HCT116 (cell line): ENCODE measurements around the gene RPS10. TPM values are rescaled to one million over a fixed set of nuclear protein-coding genes. Genes with fewer than 3 reads are reported as not detected.

Source experiments
- ATAC-seq: fragments of 200-7000 bp; cut with Tn5 transposase; 2 replicates; pipeline ENCODE4 v1.9.1; 2020; ENCODE audit warnings: mild to moderate bottlenecking, moderate library complexity
- Bru-seq: library from RNA; stranded (reverse); fragments of 400-500 nt; gene quantifications from one replicate; lab custom pipeline; 2021; lab: Mats Ljungman, UMichigan
- BruChase-seq, 2 experiments: library from RNA; stranded (reverse); fragments of 400-500 nt; gene quantifications; one replicate each; lab custom pipeline; 2021; lab: Mats Ljungman, UMichigan
- BruUV-seq: library from RNA; stranded (reverse); fragments of 400-500 nt; replicated peaks from 2 replicates; lab custom pipeline; 2021; lab: Mats Ljungman, UMichigan
- CTCF ChIA-PET: fragments of 300-600 bp; sonication (Branson Sonifier 250); formaldehyde crosslinking; loops from one replicate; lab custom pipeline; 2021; ENCODE audit warnings: antibody characterized with exemption; lab: Charles Lee
- POLR2A ChIA-PET: fragments of 300-600, 350-600 bp; sonication (Branson Sonifier 250); formaldehyde crosslinking; loops from one replicate; lab custom pipeline; 2021; ENCODE audit warnings: antibody characterized with exemption; lab: Charles Lee
- RAD21 ChIA-PET, 2 experiments: fragments of 300-600 bp; sonication (Branson Sonifier 250); formaldehyde crosslinking; loops; one replicate each; lab custom pipeline; 2023; ENCODE audit warnings: low total read pairs in 2 of 2; ENCODE audit not compliant: uncharacterized antibody in 2 of 2, unreplicated experiment in 2 of 2, low non-redundant PET in 1 of 2; lab: Charles Lee
- DNase-seq: peaks from one replicate; pipeline ENCODE4 v3.0.0-alpha.2; 2010; ENCODE audit warnings: low read depth, low spot score
- H2AFZ ChIP-seq: fragments of 200-600 bp; shearing (Covaris generic), sonication (generic); 2 replicates; pipeline ENCODE4 v1.6.1; 2017; ENCODE audit warnings: low read depth, mixed run types, mixed read lengths, antibody characterized with exemption, low read length; ENCODE audit not compliant: poor library complexity, severe bottlenecking
- H3K27ac ChIP-seq: 2 replicates; pipeline ENCODE4 v1.5.1; 2012; ENCODE audit warnings: low read depth, low read length
- H3K27me3 ChIP-seq: fragments of 200-600 bp; sonication (generic); 2 replicates; pipeline ENCODE4 v1.6.1; 2016; ENCODE audit warnings: mixed run types, low read length, mixed read lengths; ENCODE audit not compliant: insufficient read depth
- H3K36me3 ChIP-seq, 2 experiments: fragments of 200-500 bp in 1 of 2; fragments of 200-600 bp in 1 of 2; sonication (Bioruptor generic) in 1 of 2; sonication (generic) in 1 of 2; 2 replicates each; pipeline versions ENCODE4 v1.5.1 to v1.6.1; 2014 to 2016; ENCODE audit warnings: low read length in 2 of 2, inconsistent platforms in 1 of 2, mixed read lengths in 1 of 2, mixed run types in 1 of 2; ENCODE audit not compliant: insufficient read depth in 2 of 2, control insufficient read depth in 1 of 2
- H3K4me1 ChIP-seq, 2 experiments: fragments of 200-600 bp in 1 of 2; sonication (generic) in 1 of 2; 2 replicates each; pipeline versions ENCODE4 v1.5.1 to v1.6.1; 2012 to 2017; ENCODE audit warnings: low read length in 2 of 2, inconsistent platforms in 1 of 2, mild to moderate bottlenecking in 1 of 2, mixed read lengths in 1 of 2, mixed run types in 1 of 2, moderate library complexity in 1 of 2; ENCODE audit not compliant: insufficient read depth in 2 of 2, control insufficient read depth in 1 of 2
- H3K4me2 ChIP-seq: fragments of 200-600 bp; sonication (generic); 2 replicates; pipeline ENCODE4 v1.6.1; 2017; ENCODE audit warnings: mixed run types, low read length, mixed read lengths
- H3K4me3 ChIP-seq, 2 experiments: fragments of 200-600 bp in 1 of 2; sonication (generic) in 1 of 2; replicated peaks in 1 of 2; 2 replicates each; pipeline ENCODE4 v1.5.1; 2011 to 2016; ENCODE audit warnings: low read length in 2 of 2, control low read depth in 1 of 2, low read depth in 1 of 2, mild to moderate bottlenecking in 1 of 2, mixed read lengths in 1 of 2, mixed run types in 1 of 2
- H3K79me2 ChIP-seq: fragments of 200-600 bp; sonication (generic); 2 replicates; pipeline ENCODE4 v1.6.1; 2017; ENCODE audit warnings: mild to moderate bottlenecking, mixed run types, low read length, moderate library complexity, mixed read lengths; ENCODE audit not compliant: insufficient read depth
- H3K9ac ChIP-seq: fragments of 200-600 bp; sonication (generic); 2 replicates; pipeline ENCODE4 v1.6.1; 2016; ENCODE audit warnings: low read length, mixed read lengths
- H3K9me2 ChIP-seq: fragments of 200-600 bp; sonication (generic), shearing (Covaris generic); 2 replicates; pipeline ENCODE4 v1.6.1; 2017; ENCODE audit warnings: mixed run types, mild to moderate bottlenecking, moderate library complexity; ENCODE audit not compliant: insufficient read depth
- H3K9me3 ChIP-seq, 2 experiments: fragments of 200-500 bp in 1 of 2; fragments of 200-600 bp in 1 of 2; sonication (Bioruptor generic) in 1 of 2; sonication (generic) in 1 of 2; 2 replicates each; pipeline ENCODE4 v1.6.1; 2014 to 2017; ENCODE audit warnings: low read length in 2 of 2, mixed read lengths in 2 of 2, inconsistent platforms in 1 of 2, low read depth in 1 of 2, mild to moderate bottlenecking in 1 of 2, mixed run types in 1 of 2, moderate library complexity in 1 of 2; ENCODE audit not compliant: control insufficient read depth in 1 of 2, insufficient read depth in 1 of 2
- H4K20me1 ChIP-seq: fragments of 200-600 bp; sonication (generic), shearing (Covaris generic); 2 replicates; pipeline ENCODE4 v1.6.1; 2017; ENCODE audit warnings: mixed run types, mild to moderate bottlenecking, moderate library complexity; ENCODE audit not compliant: insufficient read depth
- CBX3 ChIP-seq: IDR thresholded peaks from 2 replicates; pipeline ENCODE4 v1.6.1; 2012; ENCODE audit warnings: low read depth
- CEBPB ChIP-seq: IDR thresholded peaks from 2 replicates; pipeline ENCODE4 v1.6.1; 2012; ENCODE audit warnings: low read depth
- EGR1 ChIP-seq: IDR thresholded peaks from 2 replicates; pipeline ENCODE4 v1.6.1; 2012; ENCODE audit warnings: low read depth
- ELF1 ChIP-seq: IDR thresholded peaks from 2 replicates; pipeline ENCODE4 v1.6.1; 2012; ENCODE audit warnings: low read depth, borderline replicate concordance
- EZH2 ChIP-seq: fragments of 200-600 bp; sonication (generic); IDR thresholded peaks from 2 replicates; pipeline ENCODE4 v1.6.1; 2017; ENCODE audit warnings: antibody characterized with exemption, mixed run types
- FOSL1 ChIP-seq: IDR thresholded peaks from 2 replicates; pipeline ENCODE4 v1.6.1; 2012; ENCODE audit warnings: low read depth
- JUND ChIP-seq: IDR thresholded peaks from 2 replicates; pipeline ENCODE4 v1.6.1; 2012
- POLR2A ChIP-seq: IDR thresholded peaks from 2 replicates; pipeline ENCODE4 v1.7.0; 2011; ENCODE audit warnings: borderline replicate concordance; ENCODE audit not compliant: insufficient read depth, insufficient read length; ENCODE audit errors: extremely low read depth
- RAD21 ChIP-seq: IDR thresholded peaks from 2 replicates; pipeline ENCODE4 v1.6.1; 2012; ENCODE audit warnings: low read depth, mild to moderate bottlenecking
- SIN3A ChIP-seq: IDR thresholded peaks from 2 replicates; pipeline ENCODE4 v1.6.1; 2012; ENCODE audit warnings: low read depth
- SP1 ChIP-seq: IDR thresholded peaks from 2 replicates; pipeline ENCODE4 v1.6.1; 2012; ENCODE audit warnings: low read depth
- SRF ChIP-seq: IDR thresholded peaks from 2 replicates; pipeline ENCODE4 v1.6.1; 2012; ENCODE audit warnings: low read depth
- TCF7L2 ChIP-seq: IDR thresholded peaks from 2 replicates; pipeline ENCODE4 v1.7.0; 2011; ENCODE audit warnings: borderline replicate concordance, inconsistent platforms; ENCODE audit not compliant: insufficient read depth, insufficient read length; ENCODE audit errors: extremely low read depth
- YY1 ChIP-seq: IDR thresholded peaks from 2 replicates; pipeline ENCODE4 v1.6.1; 2011; ENCODE audit warnings: low read length, low read depth, moderate library complexity, mild to moderate bottlenecking; ENCODE audit not compliant: insufficient replicate concordance; ENCODE audit errors: extremely low read depth
- ZFX ChIP-seq: fragments of 450-650 bp; IDR thresholded peaks from 2 replicates; pipeline ENCODE4 v1.6.1; 2017
- ZNF274 ChIP-seq: fragments of 200-500 bp; sonication (Bioruptor generic); IDR thresholded peaks from 2 replicates; pipeline ENCODE4 v1.6.1; 2014; ENCODE audit warnings: mild to moderate bottlenecking, low read depth, low read length, inconsistent platforms
- intact Hi-C: fragments of 100-400 bp; cut with micrococcal nuclease; formaldehyde crosslinking; loops from 2 replicates; pipeline ENCODE4 v1.10.0; 2022
- long read RNA-seq: library from polyadenylated mRNA; unstranded; transcript quantifications from one replicate; pipeline ENCODE4 v2.0.0, GENCODE V29; 2021; ENCODE audit not compliant: unreplicated experiment
- polyA plus RNA-seq: library from polyadenylated mRNA; unstranded; fragments of >200 nt; gene quantifications from 2 replicates; pipeline ENCODE4 v1.2.1, GENCODE V29; 2012; ENCODE audit warnings: missing spikeins
- total RNA-seq: library from RNA; stranded (reverse); gene quantifications from one replicate; pipeline ENCODE4 v1.2.1, GENCODE V29; 2021; ENCODE audit not compliant: unreplicated experiment
- TF ChIP-seq, protein P1 (sequence below): IDR thresholded peaks from 2 replicates; pipeline ENCODE4 v1.6.1; 2012
- TF ChIP-seq, protein P2 (sequence below): IDR thresholded peaks from 2 replicates; pipeline ENCODE4 v1.6.1; 2012; ENCODE audit warnings: low read depth
- TF ChIP-seq, protein P3 (sequence below): IDR thresholded peaks from 2 replicates; pipeline ENCODE4 v1.6.1; 2011; ENCODE audit warnings: mild to moderate bottlenecking, low read length, moderate library complexity; ENCODE audit not compliant: insufficient replicate concordance; ENCODE audit errors: extremely low read depth

Gene RPS10
- total RNA-seq (1,863 TPM), Bru-seq, nascent RNA (percentile 98 among the genes with signal in this experiment), BruChase-seq, experiment 1, labeled RNA remaining after a 6-hour chase (percentile 97 among the genes with signal in this experiment), BruChase-seq, experiment 2, labeled RNA remaining after a 2-hour chase (percentile 97 among the genes with signal in this experiment)
- 3,637 and 4,200 TPM in 2 replicates for polyA plus RNA-seq
- long read RNA-seq, transcript RPS10-206 (6 exons, 781 nt): minor isoform, 23 of 440 reads
- long read RNA-seq, transcript RPS10-209 (6 exons, 588 nt): major isoform, 263 of 440 reads
- long read RNA-seq, partial matches to known transcripts: 150 of 440 reads
- long read RNA-seq, other reads (novel, unspliced or antisense): 3 of 440 reads

DNA sequence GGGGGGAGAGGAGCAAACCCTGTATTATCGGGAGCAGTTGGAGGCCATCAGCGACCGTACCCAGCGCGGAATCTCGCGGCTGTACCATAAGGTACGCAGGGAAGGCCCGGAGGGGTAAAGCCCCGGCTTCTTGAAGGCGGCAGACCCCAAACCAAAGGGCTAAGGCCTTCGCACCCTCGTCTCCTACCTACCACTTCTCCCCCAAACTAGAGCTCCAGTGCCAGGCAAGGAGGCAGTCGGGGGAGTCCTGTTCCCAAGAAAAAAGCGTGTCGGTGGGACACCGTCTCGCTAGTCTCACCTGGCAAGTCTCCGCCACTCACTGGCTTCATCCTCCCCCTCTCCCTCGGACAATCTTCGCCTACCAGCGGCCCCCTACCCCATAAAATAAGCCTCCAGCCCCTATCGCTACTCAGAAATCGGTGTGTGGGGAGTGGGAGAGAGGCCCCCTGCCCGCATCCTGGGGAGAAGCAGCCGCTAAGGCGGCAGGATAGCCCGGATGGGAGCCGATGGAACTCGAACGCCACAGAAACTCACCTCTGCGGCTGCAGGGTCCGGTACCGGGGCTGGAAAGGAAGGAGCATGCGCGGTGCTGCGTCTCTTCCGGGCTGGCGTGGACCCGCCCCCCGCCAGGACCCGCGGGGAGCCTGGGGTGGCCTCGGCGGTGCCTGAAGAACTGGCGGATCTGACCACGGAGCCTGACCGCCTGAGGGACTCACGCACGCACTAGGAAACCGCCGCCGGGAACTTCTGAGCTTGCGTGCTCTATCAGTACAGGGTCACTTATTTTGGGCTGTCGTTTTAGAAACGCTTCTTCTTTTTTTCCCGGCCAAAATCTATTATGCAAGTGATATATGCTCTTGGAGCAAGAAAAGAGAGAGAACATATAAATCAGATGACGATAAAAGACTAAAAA, at the start of gene RPS10:
RPS10 (minus strand) TSS at position 572 of the 913 bp plus-strand sequence. CDS start 848 bp downstream, outside the sequence.
- DNase-seq: peak; percentile 88
- BruUV-seq: TSS peak; percentile 66
- Histone ChIP-seq H3K9me3 (no peaks in the 10 kb centered on the region), H2AFZ (peak within 1 kb of the TSS; percentile 89), H3K9ac (peak within 1 kb of the TSS; percentile 100), H3K36me3 (peaks cover 38 to 44% of the 10 kb centered on the region in 2 experiments), H3K9me2 (no peaks in the 10 kb centered on the region), H3K27ac (peak within 1 kb of the TSS; percentile 85), H3K4me3 (peak within 1 kb of the TSS; percentile 75 to 98), H3K27me3 (no peaks in the 10 kb centered on the region), H3K4me1 (peaks cover 0 to 21% of the 10 kb centered on the region in 2 experiments; a peak in 3 of 4 replicates), H4K20me1 (peaks cover 6% of the 10 kb centered on the region; the same call in 1 of the 2 replicates), H3K79me2 (peaks cover 52% of the 10 kb centered on the region), H3K4me2 (peak within 1 kb of the TSS; percentile 89)
- ATAC-seq: peak; percentile 90
- ChIA-PET POLR2A (interaction anchor here (0.6 to 2.9 kb wide), 11 partner anchors 9 to 198 kb away, joined by 3 to 20 read pairs (median 4); no protein-coding TSS in a partner anchor), RAD21 (interaction anchor here in 1 of 2 experiments (0.6 kb wide), 1 partner anchor 182 kb away, joined by 3 read pairs; no protein-coding TSS in a partner anchor), CTCF (interaction anchor here (0.7 to 1.2 kb wide), 4 partner anchors 9 to 184 kb away, joined by 3 to 5 read pairs (median 4); no protein-coding TSS in a partner anchor)
- intact Hi-C loops: loop anchor here (1.0 kb wide), 1 partner anchor 184 kb away; no protein-coding TSS in a partner anchor
- TF ChIP-seq, protein P1, sequence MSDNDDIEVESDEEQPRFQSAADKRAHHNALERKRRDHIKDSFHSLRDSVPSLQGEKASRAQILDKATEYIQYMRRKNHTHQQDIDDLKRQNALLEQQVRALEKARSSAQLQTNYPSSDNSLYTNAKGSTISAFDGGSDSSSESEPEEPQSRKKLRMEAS: peak; percentile 92
- TF ChIP-seq TCF7L2: peak; percentile 55
- TF ChIP-seq ZFX: peak; percentile 20; the same call in 1 of the 2 replicates
- TF ChIP-seq POLR2A: peak; percentile 79
- no peak for TF ChIP-seq CEBPB
- no peak for TF ChIP-seq CBX3
- TF ChIP-seq EGR1: no peak
- TF ChIP-seq EZH2: no peak
- 0 out of 2 replicates have a peak, but pooled peaks have one; percentile 5 for TF ChIP-seq RAD21
- TF ChIP-seq, protein P2, sequence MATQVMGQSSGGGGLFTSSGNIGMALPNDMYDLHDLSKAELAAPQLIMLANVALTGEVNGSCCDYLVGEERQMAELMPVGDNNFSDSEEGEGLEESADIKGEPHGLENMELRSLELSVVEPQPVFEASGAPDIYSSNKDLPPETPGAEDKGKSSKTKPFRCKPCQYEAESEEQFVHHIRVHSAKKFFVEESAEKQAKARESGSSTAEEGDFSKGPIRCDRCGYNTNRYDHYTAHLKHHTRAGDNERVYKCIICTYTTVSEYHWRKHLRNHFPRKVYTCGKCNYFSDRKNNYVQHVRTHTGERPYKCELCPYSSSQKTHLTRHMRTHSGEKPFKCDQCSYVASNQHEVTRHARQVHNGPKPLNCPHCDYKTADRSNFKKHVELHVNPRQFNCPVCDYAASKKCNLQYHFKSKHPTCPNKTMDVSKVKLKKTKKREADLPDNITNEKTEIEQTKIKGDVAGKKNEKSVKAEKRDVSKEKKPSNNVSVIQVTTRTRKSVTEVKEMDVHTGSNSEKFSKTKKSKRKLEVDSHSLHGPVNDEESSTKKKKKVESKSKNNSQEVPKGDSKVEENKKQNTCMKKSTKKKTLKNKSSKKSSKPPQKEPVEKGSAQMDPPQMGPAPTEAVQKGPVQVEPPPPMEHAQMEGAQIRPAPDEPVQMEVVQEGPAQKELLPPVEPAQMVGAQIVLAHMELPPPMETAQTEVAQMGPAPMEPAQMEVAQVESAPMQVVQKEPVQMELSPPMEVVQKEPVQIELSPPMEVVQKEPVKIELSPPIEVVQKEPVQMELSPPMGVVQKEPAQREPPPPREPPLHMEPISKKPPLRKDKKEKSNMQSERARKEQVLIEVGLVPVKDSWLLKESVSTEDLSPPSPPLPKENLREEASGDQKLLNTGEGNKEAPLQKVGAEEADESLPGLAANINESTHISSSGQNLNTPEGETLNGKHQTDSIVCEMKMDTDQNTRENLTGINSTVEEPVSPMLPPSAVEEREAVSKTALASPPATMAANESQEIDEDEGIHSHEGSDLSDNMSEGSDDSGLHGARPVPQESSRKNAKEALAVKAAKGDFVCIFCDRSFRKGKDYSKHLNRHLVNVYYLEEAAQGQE: no peak
- TF ChIP-seq SP1: peak; percentile 71
- TF ChIP-seq YY1: no peak
- TF ChIP-seq ELF1: peak; percentile 81
- TF ChIP-seq ZNF274: no peak
- peak; percentile 41; the same call in 1 of the 2 replicates for TF ChIP-seq SIN3A
- TF ChIP-seq FOSL1: no peak
- no peak for TF ChIP-seq SRF
- TF ChIP-seq, protein P3, sequence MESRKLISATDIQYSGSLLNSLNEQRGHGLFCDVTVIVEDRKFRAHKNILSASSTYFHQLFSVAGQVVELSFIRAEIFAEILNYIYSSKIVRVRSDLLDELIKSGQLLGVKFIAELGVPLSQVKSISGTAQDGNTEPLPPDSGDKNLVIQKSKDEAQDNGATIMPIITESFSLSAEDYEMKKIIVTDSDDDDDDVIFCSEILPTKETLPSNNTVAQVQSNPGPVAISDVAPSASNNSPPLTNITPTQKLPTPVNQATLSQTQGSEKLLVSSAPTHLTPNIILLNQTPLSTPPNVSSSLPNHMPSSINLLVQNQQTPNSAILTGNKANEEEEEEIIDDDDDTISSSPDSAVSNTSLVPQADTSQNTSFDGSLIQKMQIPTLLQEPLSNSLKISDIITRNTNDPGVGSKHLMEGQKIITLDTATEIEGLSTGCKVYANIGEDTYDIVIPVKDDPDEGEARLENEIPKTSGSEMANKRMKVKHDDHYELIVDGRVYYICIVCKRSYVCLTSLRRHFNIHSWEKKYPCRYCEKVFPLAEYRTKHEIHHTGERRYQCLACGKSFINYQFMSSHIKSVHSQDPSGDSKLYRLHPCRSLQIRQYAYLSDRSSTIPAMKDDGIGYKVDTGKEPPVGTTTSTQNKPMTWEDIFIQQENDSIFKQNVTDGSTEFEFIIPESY: no peak
- no peak for TF ChIP-seq JUND
